Measurements from ENCODE around the gene RBFOX2.

GRCh38 chr22:35882211-35883030 lies 146.2 kb downstream of the RBFOX2 start:
- TF ChIP-seq CTCF (IDR thresholded peaks at IDR 0.05), result no peak
- TF ChIP-seq EZH2 (IDR thresholded peaks at IDR 0.05; ENCODE audit: borderline replicate concordance, insufficient read depth, low read depth, low read length, poor library complexity, severe bottlenecking), result no peak

Measured in B cell (primary cell).